Left ventricle myocardium inferior (tissue), 1 donor: Measurements from ENCODE around the gene BMPR1A. TPM values are rescaled to one million over a fixed set of nuclear protein-coding genes. Genes with fewer than 3 reads are reported as not detected.

Experiments
- DNase-seq: peaks from one replicate; pipeline ENCODE4 v3.0.0-alpha.2; 2020
- H3K27ac ChIP-seq: fragments of 200-600 bp; replicated peaks from 2 replicates; pipeline ENCODE4 v1.8.0; 2021
- H3K27me3 ChIP-seq: fragments of 200-600 bp; 2 replicates; pipeline ENCODE4 v1.8.0; 2021; ENCODE audit warnings: low read depth
- H3K36me3 ChIP-seq: fragments of 200-600 bp; 2 replicates; pipeline ENCODE4 v1.8.0; 2021
- H3K4me1 ChIP-seq: fragments of 200-600 bp; 2 replicates; pipeline ENCODE4 v1.8.0; 2021
- H3K4me3 ChIP-seq: fragments of 200-600 bp; 2 replicates; pipeline ENCODE4 v1.8.0; 2021; ENCODE audit warnings: mild to moderate bottlenecking, moderate library complexity
- H3K9me3 ChIP-seq: fragments of 200-600 bp; replicated peaks from 2 replicates; pipeline ENCODE4 v1.8.0; 2021
- intact Hi-C: fragments of 100-400 bp; cut with micrococcal nuclease; formaldehyde crosslinking; loops from one replicate; pipeline ENCODE4 v1.11.0; 2022
- total RNA-seq: library from RNA; stranded (reverse); fragmentation: NEBNext Ultra II Directional; extraction: Animal tissue kit (Norgen Biotek cat#: 25700); gene quantifications from one replicate; pipeline ENCODE4 v1.2.1, GENCODE V29; 2021
- TF ChIP-seq, protein P1 (sequence below): fragments of 200-600 bp; IDR thresholded peaks from 2 replicates; pipeline ENCODE4 v1.8.0; 2021; ENCODE audit warnings: antibody characterized with exemption, mild to moderate bottlenecking, borderline replicate concordance
- donor health status: DM: no; HTN: yes; CAD: no; lungs with severe emphysema.

The BMPR1A gene
- total RNA-seq, 1 donor from 2014 or later: 43.8 TPM

DNA sequence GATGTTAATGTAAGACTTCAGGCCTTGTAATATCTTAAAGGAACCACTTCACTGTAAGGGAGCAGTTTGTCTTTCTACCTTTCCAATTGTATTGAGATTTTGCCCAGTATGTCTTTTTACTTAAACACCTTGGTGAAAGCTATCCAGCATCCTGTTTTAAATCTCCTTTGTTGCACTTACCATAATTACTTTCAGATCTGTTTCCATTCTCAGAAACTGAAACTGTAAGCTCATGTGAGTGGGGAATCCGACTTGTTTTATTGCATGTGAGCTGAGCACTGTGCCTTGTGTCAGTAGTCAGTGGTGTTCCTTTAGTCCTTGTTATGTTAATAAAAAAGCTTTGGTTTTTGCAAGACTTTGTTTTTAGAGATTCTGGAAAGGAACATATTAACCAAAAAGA lies 42.2 kb downstream of the BMPR1A start:
- Histone ChIP-seq H3K36me3 (no peaks in the 10 kb centered on the region), H3K27me3 (peaks cover 13% of the 10 kb centered on the region), H3K9me3 (no peaks in the 10 kb centered on the region), H3K4me3 (no peak overlapping the region), H3K27ac (no peak overlapping the region), H3K4me1 (peaks cover 74% of the 10 kb centered on the region)
- TF ChIP-seq, protein P1, sequence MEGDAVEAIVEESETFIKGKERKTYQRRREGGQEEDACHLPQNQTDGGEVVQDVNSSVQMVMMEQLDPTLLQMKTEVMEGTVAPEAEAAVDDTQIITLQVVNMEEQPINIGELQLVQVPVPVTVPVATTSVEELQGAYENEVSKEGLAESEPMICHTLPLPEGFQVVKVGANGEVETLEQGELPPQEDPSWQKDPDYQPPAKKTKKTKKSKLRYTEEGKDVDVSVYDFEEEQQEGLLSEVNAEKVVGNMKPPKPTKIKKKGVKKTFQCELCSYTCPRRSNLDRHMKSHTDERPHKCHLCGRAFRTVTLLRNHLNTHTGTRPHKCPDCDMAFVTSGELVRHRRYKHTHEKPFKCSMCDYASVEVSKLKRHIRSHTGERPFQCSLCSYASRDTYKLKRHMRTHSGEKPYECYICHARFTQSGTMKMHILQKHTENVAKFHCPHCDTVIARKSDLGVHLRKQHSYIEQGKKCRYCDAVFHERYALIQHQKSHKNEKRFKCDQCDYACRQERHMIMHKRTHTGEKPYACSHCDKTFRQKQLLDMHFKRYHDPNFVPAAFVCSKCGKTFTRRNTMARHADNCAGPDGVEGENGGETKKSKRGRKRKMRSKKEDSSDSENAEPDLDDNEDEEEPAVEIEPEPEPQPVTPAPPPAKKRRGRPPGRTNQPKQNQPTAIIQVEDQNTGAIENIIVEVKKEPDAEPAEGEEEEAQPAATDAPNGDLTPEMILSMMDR: no peak
- no peak for DNase-seq
- intact Hi-C loops: no loop called here

DNA sequence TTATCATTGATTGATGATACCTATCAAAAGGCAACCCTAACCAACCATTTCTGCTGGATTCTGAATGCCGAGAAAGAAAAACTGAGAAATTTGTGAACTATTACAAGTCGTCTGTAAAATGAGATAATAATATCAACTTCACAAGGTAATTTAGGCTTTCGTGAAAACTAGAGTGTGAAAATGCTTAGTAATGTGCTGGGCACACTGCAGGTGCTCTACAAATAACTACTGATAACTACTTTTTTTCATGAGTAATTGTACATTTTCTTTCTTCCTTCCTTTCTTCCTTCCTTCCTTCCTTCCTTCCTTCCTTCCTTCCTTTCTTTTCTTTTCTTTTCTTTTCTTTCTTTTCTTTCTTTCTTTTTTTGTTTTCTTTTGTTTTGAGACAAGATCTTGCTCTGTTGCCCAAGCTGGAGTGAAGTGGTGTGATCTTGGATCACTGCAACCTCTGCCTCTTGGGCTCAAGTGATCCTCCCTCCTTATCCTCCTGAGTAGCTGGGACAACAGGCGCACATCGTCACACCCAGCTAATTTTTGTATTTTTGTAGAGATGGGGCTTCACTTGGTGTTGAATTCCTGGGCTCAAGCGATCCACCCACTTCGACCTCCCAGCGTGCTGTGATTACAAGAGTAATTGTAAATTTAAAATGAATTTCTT lies 42.9 kb downstream of the BMPR1A start:
- TF ChIP-seq, protein P1: no peak
- peaks cover 74% of the 10 kb centered on the region for H3K4me1 ChIP-seq

DNA sequence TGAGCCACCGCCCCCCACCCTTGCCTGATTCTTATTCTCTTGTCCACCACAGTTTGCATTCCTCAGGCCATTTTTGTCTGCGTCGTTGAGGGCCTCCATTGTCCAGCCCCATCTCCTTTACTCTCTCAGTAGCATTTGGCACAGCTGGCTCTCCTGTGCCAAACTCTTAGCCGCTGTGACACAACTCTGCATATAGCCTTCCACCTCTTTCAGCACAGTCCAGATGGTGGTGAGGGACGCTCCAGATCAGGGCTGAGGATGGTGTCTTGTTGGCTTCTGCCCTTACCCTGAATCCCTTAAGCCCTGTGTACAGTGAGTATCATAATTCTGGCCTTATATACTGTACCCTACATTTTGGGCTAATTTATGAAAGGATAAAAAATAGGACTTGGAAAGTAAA lies 45.6 kb downstream of the BMPR1A start:
- Histone ChIP-seq H3K4me1 (peaks cover 60% of the 10 kb centered on the region), H3K27me3 (peaks cover 13% of the 10 kb centered on the region), H3K9me3 (no peaks in the 10 kb centered on the region), H3K27ac (no peak overlapping the region), H3K4me3 (no peak overlapping the region), H3K36me3 (no peaks in the 10 kb centered on the region)
- intact Hi-C loops: no loop called here
- TF ChIP-seq, protein P1: no peak
- no peak for DNase-seq

More for the DNA sequence above, 42.9 kb downstream of the BMPR1A start:
- no peak overlapping the region for H3K27ac ChIP-seq
- DNase-seq: no peak
- H3K27me3 ChIP-seq: peaks cover 13% of the 10 kb centered on the region
- H3K9me3 ChIP-seq: no peaks in the 10 kb centered on the region
- H3K36me3 ChIP-seq: no peaks in the 10 kb centered on the region
- intact Hi-C loops: no loop called here
- no peak overlapping the region for H3K4me3 ChIP-seq

DNA sequence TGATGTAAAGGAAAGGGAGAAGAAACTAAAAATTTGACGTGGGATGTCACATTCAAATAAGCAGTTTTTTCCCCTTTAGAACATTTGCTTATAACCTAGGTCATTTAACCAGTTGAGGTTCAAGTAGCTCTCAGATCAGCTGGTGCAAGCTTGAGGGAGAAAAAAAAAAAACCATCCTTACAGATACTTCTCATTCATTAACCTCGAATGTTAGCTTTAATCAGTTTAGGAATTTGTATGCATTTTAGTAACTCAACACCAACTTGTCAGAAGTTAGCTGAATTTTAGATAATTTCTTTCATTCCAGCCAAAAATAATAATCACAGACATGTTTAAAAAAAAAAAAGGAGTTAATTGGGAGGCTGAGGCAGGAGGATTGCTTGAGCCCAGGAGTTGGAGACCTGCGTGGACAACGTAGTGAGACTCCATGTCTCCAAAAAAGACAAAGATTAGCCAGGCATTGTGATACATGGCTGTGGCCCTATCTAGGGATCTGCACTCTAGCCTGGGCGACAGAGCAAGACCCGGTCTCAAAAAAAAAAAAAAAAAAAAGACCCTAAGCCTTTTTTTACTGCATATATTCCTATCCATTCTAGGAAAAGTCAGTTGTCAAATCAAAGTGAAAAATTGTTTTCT lies 46.2 kb downstream of the BMPR1A start:
- Histone ChIP-seq H3K4me3 (no peak overlapping the region), H3K27ac (no peak overlapping the region), H3K27me3 (peaks cover 8% of the 10 kb centered on the region), H3K36me3 (no peaks in the 10 kb centered on the region), H3K4me1 (peaks cover 57% of the 10 kb centered on the region), H3K9me3 (no peaks in the 10 kb centered on the region)
- no peak for DNase-seq
- intact Hi-C loops: no loop called here
- TF ChIP-seq, protein P1: no peak

DNA sequence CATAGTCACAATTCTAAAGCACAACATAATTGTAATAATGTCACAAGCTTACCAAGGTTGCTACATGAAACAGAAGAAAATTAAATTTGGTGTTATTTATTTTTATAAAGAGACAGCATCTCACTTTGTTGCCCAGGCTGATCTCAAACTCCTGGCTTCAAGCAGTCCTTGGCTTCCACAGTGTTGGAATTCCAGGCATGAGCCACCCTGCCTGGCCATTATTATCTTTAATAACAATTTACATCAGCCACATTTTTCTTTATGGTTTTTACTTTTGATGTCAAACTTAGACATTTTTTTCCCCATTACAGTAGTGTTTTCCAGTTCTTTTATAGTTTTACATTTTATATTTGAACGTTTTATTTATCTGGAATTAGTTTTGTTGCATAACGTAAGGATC lies 46.7 kb downstream of the BMPR1A start:
- intact Hi-C loops: no loop called here
- Histone ChIP-seq H3K4me1 (peaks cover 51% of the 10 kb centered on the region), H3K9me3 (no peaks in the 10 kb centered on the region), H3K27ac (no peak overlapping the region), H3K27me3 (peaks cover 8% of the 10 kb centered on the region), H3K36me3 (no peaks in the 10 kb centered on the region), H3K4me3 (no peak overlapping the region)
- TF ChIP-seq, protein P1: no peak
- DNase-seq: no peak
